Measurements from ENCODE around the gene RPP14. TPM values are rescaled to one million over a fixed set of nuclear protein-coding genes. Genes with fewer than 3 reads are reported as not detected.
"Not testable (repeated sequence)": the region's sequence is repeated elsewhere in the genome, so short reads cannot be mapped to it uniquely, and the experiment has no call there.

RPP14 gene
- total and polyA plus RNA-seq, 10 of the 15 experiments (the other 5 are each of a cell fraction or from before 2014, with no cell fraction given), result 9.1 to 21.2 (median 12.7) TPM

- TF ChIP-seq SP1 (IDR thresholded peaks at IDR 0.05; ENCODE audit: low read depth, low read length) (no peak), MAX (IDR thresholded peaks at IDR 0.05; ENCODE audit: low read depth, low read length) (no peak)
Measured at GRCh38 chr3:58287354-58287753, 18.7 kb upstream of the RPP14 start (continued).

DNA sequence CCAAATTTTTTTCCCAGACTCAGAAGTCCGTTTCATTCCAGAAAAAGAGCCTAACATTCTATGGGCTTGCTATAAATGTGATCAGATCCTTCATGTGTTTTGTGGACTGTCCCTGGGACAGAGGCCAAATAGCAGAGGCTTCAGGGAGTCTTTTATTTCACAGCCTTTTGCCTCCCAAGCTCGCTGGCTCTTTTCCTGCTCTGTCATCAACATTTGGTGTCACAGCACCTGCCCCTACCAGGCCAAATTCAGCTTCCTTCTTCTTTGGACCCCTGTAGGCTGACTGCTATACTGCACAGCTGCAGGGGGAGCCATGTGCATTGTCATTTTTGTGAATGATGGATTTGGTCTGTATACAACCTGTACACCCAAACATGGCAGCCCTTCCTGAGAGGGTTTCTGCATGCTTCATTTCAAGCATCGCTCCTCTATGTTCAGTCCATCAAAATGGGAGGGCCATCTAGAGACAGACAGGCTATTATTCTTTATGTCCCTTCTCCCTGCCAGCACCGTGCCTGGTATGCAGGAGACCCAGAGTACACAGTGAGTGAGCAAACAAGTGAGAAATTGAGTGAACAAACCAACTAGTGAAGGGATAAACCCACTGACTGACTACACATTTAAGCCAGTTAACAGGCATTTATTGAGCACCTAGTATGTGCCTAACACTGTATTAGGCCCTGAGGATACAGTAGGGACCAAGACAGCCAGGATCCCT lies 17.9 kb upstream of the RPP14 start:
- TF ChIP-seq CTCF (IDR thresholded peaks at IDR 0.05 in 2 of 3, conservative IDR thresholded peaks at IDR 0.05 in 1 of 3; ENCODE audit: control insufficient read depth in 2 of 3, extremely low read depth in 1 of 3, insufficient read depth in 1 of 3, low read depth in 3 of 3, low read length in 3 of 3) (0 out of 6 replicates have a peak, but pooled peaks of 1 of the 3 experiments have one; percentile 25), MAX (IDR thresholded peaks at IDR 0.05; ENCODE audit: low read depth, low read length) (no peak)
- RAD21 ChIA-PET (ENCODE audit: unreplicated experiment), result no interaction called here
- FAIRE-seq (no peak), ATAC-seq (peak; percentile 60), DNase-seq (ENCODE audit: low read depth, low spot score) (no peak)
- Histone ChIP-seq H3K9ac (ENCODE audit: control insufficient read depth, insufficient read depth, low read length) (no peak overlapping the region), H3K36me3 (ENCODE audit: control insufficient read depth in 2 of 2, insufficient read depth in 2 of 2, low read length in 1 of 2) (peaks cover 2 to 11% of the 10 kb centered on the region in 2 experiments; a peak in 2 of 4 replicates), H3K9me3 (replicated peaks; ENCODE audit: control insufficient read depth, insufficient read depth, low read length) (no peaks in the 10 kb centered on the region), H3K4me3 (no peak overlapping the region), H3K27ac (ENCODE audit: control insufficient read depth, insufficient read depth) (no peak overlapping the region), H3K4me2 (ENCODE audit: control insufficient read depth, insufficient read depth) (no peak overlapping the region), H2AFZ (ENCODE audit: control insufficient read depth, low read depth, low read length) (no peak overlapping the region), H4K20me1 (ENCODE audit: control insufficient read depth, insufficient read depth) (no peaks in the 10 kb centered on the region), H3K27me3 (replicated peaks in 1 of 2; ENCODE audit: control insufficient read depth in 2 of 2, insufficient read depth in 2 of 2, low read length in 1 of 2) (no peaks in the 10 kb centered on the region), H3K79me2 (ENCODE audit: control insufficient read depth, insufficient read depth, low read length) (no peaks in the 10 kb centered on the region), H3K4me1 (ENCODE audit: control insufficient read depth, insufficient read depth, low read length) (no peaks in the 10 kb centered on the region)
- 51% methylated on average over 4 of the region's 4 CpGs for WGBS (ENCODE audit: insufficient coverage, insufficient replicate concordance, low lambda C conversion rate, missing lambda C conversion rate)
- no TSS peak for BruUV-seq (replicated peaks)
- SMC1A ChIA-PET (ENCODE audit: uncharacterized antibody, unreplicated experiment), result no interaction called here
- POLR2A ChIA-PET, result no interaction called here
- CTCF ChIA-PET, result interaction anchor here (0.6 to 0.9 kb wide), 2 partner anchors 12 to 103 kb away, joined by 3 read pairs; no protein-coding TSS in a partner anchor
- intact Hi-C loops (cut with micrococcal nuclease; ENCODE audit: unreplicated experiment) (no loop called here), in situ Hi-C loops (cut with MboI) (no loop called here)

DNA sequence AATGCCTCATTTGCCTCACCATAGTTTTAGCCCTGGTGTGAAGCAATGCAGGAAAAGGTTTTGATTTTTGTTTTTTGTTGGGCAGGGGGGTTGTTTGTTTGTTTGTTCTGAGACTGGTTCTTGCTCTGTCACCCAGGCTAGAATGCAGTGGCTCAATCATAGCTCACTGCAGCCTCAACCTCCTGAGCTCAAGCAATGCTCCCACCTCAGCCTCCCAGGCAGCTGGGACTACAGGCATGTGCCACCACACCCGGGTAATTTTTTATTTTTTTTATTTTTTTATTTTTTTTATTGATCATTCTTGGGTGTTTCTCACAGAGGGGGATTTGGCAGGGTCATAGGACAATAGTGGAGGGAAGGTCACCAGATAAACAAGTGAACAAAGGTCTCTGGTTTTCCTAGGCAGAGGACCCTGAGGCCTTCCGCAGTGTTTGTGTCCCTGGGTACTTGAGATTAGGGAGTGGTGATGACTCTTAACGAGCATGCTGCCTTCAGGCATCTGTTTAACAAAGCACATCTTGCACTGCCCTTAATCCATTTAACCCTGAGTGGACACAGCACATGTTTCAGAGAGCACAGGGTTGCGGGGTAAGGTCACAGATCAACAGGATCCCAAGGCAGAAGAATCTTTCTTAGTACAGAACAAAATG lies 17.0 kb upstream of the RPP14 start:
- peaks cover 2 to 12% of the 10 kb centered on the region in 2 experiments; a peak in 2 of 4 replicates for H3K36me3 ChIP-seq (ENCODE audit: control insufficient read depth in 2 of 2, insufficient read depth in 2 of 2, low read length in 1 of 2)
- BruUV-seq (replicated peaks); H3K27ac ChIP-seq (ENCODE audit: control insufficient read depth, insufficient read depth); intact Hi-C loops (cut with micrococcal nuclease; ENCODE audit: unreplicated experiment); POLR2A ChIA-PET; DNase-seq (ENCODE audit: low read depth, low spot score); RAD21 ChIA-PET (ENCODE audit: unreplicated experiment); H2AFZ ChIP-seq (ENCODE audit: control insufficient read depth, low read depth, low read length); H3K9ac ChIP-seq (ENCODE audit: control insufficient read depth, insufficient read depth, low read length); SMC1A ChIA-PET (ENCODE audit: uncharacterized antibody, unreplicated experiment); H3K27me3 ChIP-seq (replicated peaks in 1 of 2; ENCODE audit: control insufficient read depth in 2 of 2, insufficient read depth in 2 of 2, low read length in 1 of 2); H3K4me1 ChIP-seq (ENCODE audit: control insufficient read depth, insufficient read depth, low read length); H3K9me3 ChIP-seq (replicated peaks; ENCODE audit: control insufficient read depth, insufficient read depth, low read length); in situ Hi-C loops (cut with MboI); H3K4me2 ChIP-seq (ENCODE audit: control insufficient read depth, insufficient read depth); ATAC-seq; FAIRE-seq; H3K79me2 ChIP-seq (ENCODE audit: control insufficient read depth, insufficient read depth, low read length); H4K20me1 ChIP-seq (ENCODE audit: control insufficient read depth, insufficient read depth); H3K4me3 ChIP-seq: not testable (repeated sequence)
- CTCF ChIA-PET, result interaction anchor here (0.6 kb wide), 1 partner anchor 104 kb away, joined by 3 read pairs; no protein-coding TSS in a partner anchor
- WGBS (ENCODE audit: insufficient coverage, insufficient replicate concordance, low lambda C conversion rate, missing lambda C conversion rate), result 63% methylated on average over 2 of the region's 4 CpGs

All from GM12878 (cell line).